SK-N-SH (cell line): ENCODE results near the gene SPACA7. TPM values are rescaled to one million over a fixed set of nuclear protein-coding genes. Genes with fewer than 3 reads are reported as not detected.

ENCODE experiments used
- CTCF ChIA-PET: fragments of 300-600, 350-600 bp; formaldehyde crosslinking; extraction: SDS; loops from one replicate; lab custom pipeline; 2021; lab: Yijun Ruan, JAX
- POLR2A ChIA-PET: fragments of 350-600 bp; sonication (Branson Sonifier 250); formaldehyde crosslinking; extraction: SDS; loops from one replicate; lab custom pipeline; 2020; ENCODE audit warnings: antibody characterized with exemption, inconsistent platforms; lab: Yijun Ruan, JAX
- DNase-seq: peaks from one replicate; pipeline ENCODE4 v3.0.0; 2012
- H2AFZ ChIP-seq: fragments of 200-600 bp; sonication (generic); 2 replicates; pipeline ENCODE4 v1.8.1; 2016; ENCODE audit warnings: antibody characterized with exemption, mild to moderate bottlenecking, low read depth
- H3F3A ChIP-seq: fragments of 200-600 bp; sonication (generic); replicated peaks from 2 replicates; pipeline ENCODE3; 2016; ENCODE audit warnings: antibody characterized with exemption, mild to moderate bottlenecking; ENCODE audit not compliant: insufficient read depth
- H3K27ac ChIP-seq, 2 experiments: fragments of 200-500 bp in 1 of 2; fragments of 200-600 bp in 1 of 2; sonication (Bioruptor generic) in 1 of 2; sonication (generic), shearing (Covaris generic) in 1 of 2; 2 replicates each; pipeline versions ENCODE4 v1.5.1 to v1.6.1; 2014 to 2016; ENCODE audit warnings: low read depth in 2 of 2, inconsistent platforms in 1 of 2, low read length in 1 of 2, mild to moderate bottlenecking in 1 of 2, mixed read lengths in 1 of 2
- H3K27me3 ChIP-seq: fragments of 200-600 bp; sonication (generic), shearing (Covaris generic); 2 replicates; pipeline ENCODE4 v1.6.1; 2016; ENCODE audit warnings: mixed run types; ENCODE audit not compliant: insufficient read depth
- H3K36me3 ChIP-seq, 2 experiments: fragments of 200-500 bp in 1 of 2; fragments of 200-600 bp in 1 of 2; sonication (Bioruptor generic) in 1 of 2; sonication (generic) in 1 of 2; replicated peaks in 1 of 2; 2 replicates each; pipeline versions ENCODE3 to v1.5.1; 2014 to 2016; ENCODE audit warnings: low read length in 1 of 2, mild to moderate bottlenecking in 1 of 2; ENCODE audit not compliant: insufficient read depth in 2 of 2, control insufficient read depth in 1 of 2
- H3K4me1 ChIP-seq, 2 experiments: fragments of 200-500 bp in 1 of 2; fragments of 200-600 bp in 1 of 2; sonication (Bioruptor generic) in 1 of 2; sonication (generic), shearing (Covaris generic) in 1 of 2; 2 replicates each; pipeline versions ENCODE4 v1.5.1 to v1.6.1; 2014 to 2016; ENCODE audit warnings: low read depth in 1 of 2, low read length in 1 of 2, mixed run types in 1 of 2; ENCODE audit not compliant: insufficient read depth in 2 of 2, control insufficient read depth in 1 of 2
- H3K4me2 ChIP-seq: fragments of 200-600 bp; sonication (generic), shearing (Covaris generic); 2 replicates; pipeline ENCODE4 v1.6.1; 2017; ENCODE audit warnings: mixed run types
- H3K4me3 ChIP-seq, 2 experiments: fragments of 200-500 bp in 1 of 2; fragments of 200-600 bp in 1 of 2; sonication (Bioruptor generic) in 1 of 2; sonication (generic), shearing (Covaris generic) in 1 of 2; 2 replicates each; pipeline versions ENCODE4 v1.5.1 to v1.8.1; 2014 to 2016; ENCODE audit warnings: low read depth in 2 of 2, inconsistent platforms in 1 of 2, low read length in 1 of 2, mild to moderate bottlenecking in 1 of 2, mixed read lengths in 1 of 2, moderate library complexity in 1 of 2
- H3K79me2 ChIP-seq: fragments of 200-600 bp; sonication (generic); 2 replicates; pipeline ENCODE4 v1.8.1; 2017; ENCODE audit warnings: mild to moderate bottlenecking; ENCODE audit not compliant: insufficient read depth
- H3K9ac ChIP-seq: fragments of 200-600 bp; sonication (generic); 2 replicates; pipeline ENCODE4 v1.6.1; 2017; ENCODE audit warnings: mixed run types
- H3K9me2 ChIP-seq: fragments of 200-600 bp; sonication (generic); 2 replicates; pipeline ENCODE4 v1.6.1; 2017; ENCODE audit warnings: mixed run types
- H3K9me3 ChIP-seq: fragments of 200-600 bp; sonication (generic); 2 replicates; pipeline ENCODE4 v1.6.1; 2017; ENCODE audit warnings: mixed run types, mild to moderate bottlenecking, moderate library complexity
- H4K20me1 ChIP-seq: fragments of 200-600 bp; sonication (generic); 2 replicates; pipeline ENCODE4 v1.6.1; 2017; ENCODE audit warnings: mild to moderate bottlenecking, mixed run types; ENCODE audit not compliant: insufficient read depth
- EZH2phosphoT487 ChIP-seq: fragments of 200-600 bp; sonication (generic); IDR thresholded peaks from 2 replicates; pipeline ENCODE4 v1.6.1; 2017; ENCODE audit warnings: low read depth, mixed run types, mild to moderate bottlenecking, antibody characterized with exemption, moderate library complexity, borderline replicate concordance
- FOSL2 ChIP-seq: IDR thresholded peaks from 2 replicates; pipeline ENCODE4 v1.4.0; 2012; ENCODE audit warnings: low read depth, mild to moderate bottlenecking, moderate library complexity, borderline replicate concordance
- JUND ChIP-seq: IDR thresholded peaks from 2 replicates; pipeline ENCODE4 v1.4.0; 2012
- NRF1 ChIP-seq: IDR thresholded peaks from 2 replicates; pipeline ENCODE4 v1.6.1; 2012; ENCODE audit warnings: low read depth, mild to moderate bottlenecking, low read length
- RCOR1 ChIP-seq: fragments of 150-350 bp; IDR thresholded peaks from 2 replicates; pipeline ENCODE4 v1.6.1; 2017; ENCODE audit warnings: antibody characterized with exemption, low read length
- RXRA ChIP-seq: IDR thresholded peaks from 2 replicates; pipeline ENCODE4 v1.4.0; 2012; ENCODE audit warnings: low read depth, mild to moderate bottlenecking, borderline replicate concordance
- SMC3 ChIP-seq: IDR thresholded peaks from 2 replicates; pipeline ENCODE4 v1.6.1; 2012; ENCODE audit warnings: low read depth, low read length, improper control_type of control experiment
- TAF1 ChIP-seq: IDR thresholded peaks from 2 replicates; pipeline ENCODE4 v1.6.1; 2012; ENCODE audit warnings: low read depth, mild to moderate bottlenecking, low read length, moderate library complexity, borderline replicate concordance
- TCF12 ChIP-seq: IDR thresholded peaks from 2 replicates; pipeline ENCODE4 v1.4.0; 2012
- TEAD4 ChIP-seq: IDR thresholded peaks from 2 replicates; pipeline ENCODE4 v1.4.0; 2012; ENCODE audit warnings: mild to moderate bottlenecking, borderline replicate concordance; ENCODE audit not compliant: insufficient read depth
- YY1 ChIP-seq: IDR thresholded peaks from 2 replicates; pipeline ENCODE4 v1.4.0; 2012; ENCODE audit warnings: low read depth, mild to moderate bottlenecking
- WGBS: methylation state at CpG from one replicate; pipeline ENCODE4 v1.1.6; 2017; ENCODE audit warnings: low lambda C conversion rate; 5-methylcytosine and 5-hydroxymethylcytosine counted together
- polyA plus RNA-seq, 3 experiments: library from polyadenylated mRNA; depleted of rRNA; stranded (reverse); fragments of >200 nt; gene quantifications; 2 replicates each; pipeline ENCODE4 v1.2.3, GENCODE V29; 2012
- TF ChIP-seq, protein P1 (sequence below): IDR thresholded peaks from 2 replicates; pipeline ENCODE4; 2012
- TF ChIP-seq, protein P2 (sequence below): IDR thresholded peaks from 2 replicates; pipeline ENCODE4 v1.4.0; 2012; ENCODE audit warnings: low read depth
- TF ChIP-seq, protein P3 (sequence below): fragments of 150-350 bp; IDR thresholded peaks from 2 replicates; pipeline ENCODE4 v1.6.1; 2017; ENCODE audit warnings: antibody characterized with exemption, low read length, low read depth, borderline replicate concordance
- TF ChIP-seq, protein P4 (sequence below): IDR thresholded peaks from 2 replicates; pipeline ENCODE4 v1.6.1; 2012; ENCODE audit warnings: mild to moderate bottlenecking, low read depth, low read length, moderate library complexity
- TF ChIP-seq, protein P5 (sequence below): IDR thresholded peaks from 2 replicates; pipeline ENCODE4 v1.4.0; 2012; ENCODE audit warnings: low read depth, borderline replicate concordance

Gene SPACA7
- polyA plus RNA-seq, 1 of the 3 experiments (the other 2 are of a cell fraction): not detected

DNA sequence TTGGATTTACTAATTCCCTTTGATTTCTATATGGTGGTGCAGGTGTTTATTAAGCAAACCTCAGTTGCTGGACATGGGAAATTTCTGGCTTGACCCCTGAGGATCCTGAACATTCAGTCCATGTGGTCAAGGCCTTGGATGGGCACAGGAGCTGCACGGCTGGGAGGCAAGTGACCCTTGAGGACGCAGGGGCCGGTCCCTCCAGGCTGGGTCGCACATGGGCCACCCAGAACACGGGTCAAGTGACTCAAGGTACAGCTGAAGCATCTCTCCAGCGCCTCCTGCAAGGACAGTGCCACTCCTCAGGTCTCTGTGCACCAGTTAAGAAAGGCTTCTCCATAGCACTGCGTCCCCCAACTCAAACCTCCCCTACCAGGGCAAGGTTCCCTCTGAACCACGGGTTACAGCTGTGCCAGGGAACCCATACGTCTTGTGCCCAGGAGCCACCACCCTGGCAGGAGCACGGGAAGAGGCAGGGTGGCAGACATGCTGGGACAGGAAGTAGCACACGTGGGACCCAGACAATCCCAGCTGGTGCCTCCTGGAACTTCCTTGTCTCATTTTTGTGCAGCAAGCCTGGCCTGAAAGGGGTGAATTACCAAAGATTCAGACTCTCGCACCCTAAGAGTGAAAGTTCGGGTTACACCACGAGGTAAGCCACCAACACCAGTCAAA lies 93.1 kb downstream of the SPACA7 start:
- H3K4me3 ChIP-seq: no peak overlapping the region
- no peak for DNase-seq
- no peak overlapping the region for H3K27ac ChIP-seq
- ChIA-PET POLR2A (no interaction called here), CTCF (interaction anchor here (0.9 to 1.3 kb wide), 2 partner anchors 25 to 409 kb away, joined by 3 to 12 read pairs; no protein-coding TSS in a partner anchor)
- H2AFZ ChIP-seq: no peak overlapping the region
- no peaks in the 10 kb centered on the region for H3K36me3 ChIP-seq
- no peaks in the 10 kb centered on the region for H3K4me1 ChIP-seq
- no peaks in the 10 kb centered on the region for H4K20me1 ChIP-seq
- no peaks in the 10 kb centered on the region for H3K27me3 ChIP-seq
- no peak overlapping the region for H3K4me2 ChIP-seq
- no peaks in the 10 kb centered on the region for H3F3A ChIP-seq
- no peaks in the 10 kb centered on the region for H3K9me3 ChIP-seq
- no peak overlapping the region for H3K9ac ChIP-seq
- H3K79me2 ChIP-seq: no peaks in the 10 kb centered on the region
- H3K9me2 ChIP-seq: no peaks in the 10 kb centered on the region
- WGBS: 42% methylated on average over 4 of the region's 14 CpGs
- TF ChIP-seq, protein P1, sequence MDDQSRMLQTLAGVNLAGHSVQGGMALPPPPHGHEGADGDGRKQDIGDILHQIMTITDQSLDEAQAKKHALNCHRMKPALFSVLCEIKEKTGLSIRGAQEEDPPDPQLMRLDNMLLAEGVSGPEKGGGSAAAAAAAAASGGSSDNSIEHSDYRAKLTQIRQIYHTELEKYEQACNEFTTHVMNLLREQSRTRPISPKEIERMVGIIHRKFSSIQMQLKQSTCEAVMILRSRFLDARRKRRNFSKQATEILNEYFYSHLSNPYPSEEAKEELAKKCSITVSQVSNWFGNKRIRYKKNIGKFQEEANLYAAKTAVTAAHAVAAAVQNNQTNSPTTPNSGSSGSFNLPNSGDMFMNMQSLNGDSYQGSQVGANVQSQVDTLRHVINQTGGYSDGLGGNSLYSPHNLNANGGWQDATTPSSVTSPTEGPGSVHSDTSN: no peak
- TF ChIP-seq TAF1: no peak
- TF ChIP-seq EZH2phosphoT487: no peak
- no peak for TF ChIP-seq TCF12
- TF ChIP-seq NRF1: no peak

DNA sequence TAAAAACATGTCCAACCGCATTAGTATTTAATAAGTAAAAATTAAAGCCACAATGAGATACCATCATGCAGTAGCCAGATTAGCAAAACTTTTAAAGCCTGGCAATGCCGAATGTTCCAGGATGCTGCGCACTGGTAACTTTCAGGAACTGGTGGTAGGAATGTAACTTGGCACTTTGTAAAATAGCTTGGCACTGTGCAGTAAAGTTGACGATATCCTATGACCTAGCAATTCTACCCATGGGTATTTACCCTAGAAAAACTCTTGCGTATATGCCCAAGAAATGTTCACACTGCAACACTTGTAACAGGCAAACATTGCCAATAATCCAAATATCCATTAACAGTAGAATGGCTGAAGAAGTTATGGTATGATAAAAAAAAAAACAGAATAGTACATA lies 97.7 kb downstream of the SPACA7 start:
- Histone ChIP-seq H2AFZ (no peak overlapping the region), H4K20me1 (no peaks in the 10 kb centered on the region), H3F3A (no peaks in the 10 kb centered on the region), H3K9ac (no peak overlapping the region), H3K4me3 (no peak overlapping the region), H3K27ac (no peak overlapping the region), H3K36me3 (no peaks in the 10 kb centered on the region), H3K9me3 (no peaks in the 10 kb centered on the region), H3K27me3 (no peaks in the 10 kb centered on the region), H3K9me2 (no peaks in the 10 kb centered on the region), H3K4me2 (no peak overlapping the region), H3K4me1 (no peaks in the 10 kb centered on the region), H3K79me2 (no peaks in the 10 kb centered on the region)
- 74% methylated on average over 5 of the region's 5 CpGs for WGBS
- DNase-seq: no peak
- ChIA-PET CTCF (interaction anchor here (1.1 kb wide), 1 partner anchor 30 kb away, joined by 7 read pairs; no protein-coding TSS in a partner anchor), POLR2A (no interaction called here)
- no peak for TF ChIP-seq YY1
- no peak for TF ChIP-seq SMC3
- TF ChIP-seq, protein P1: no peak
- TF ChIP-seq, protein P2, sequence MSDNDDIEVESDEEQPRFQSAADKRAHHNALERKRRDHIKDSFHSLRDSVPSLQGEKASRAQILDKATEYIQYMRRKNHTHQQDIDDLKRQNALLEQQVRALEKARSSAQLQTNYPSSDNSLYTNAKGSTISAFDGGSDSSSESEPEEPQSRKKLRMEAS: no peak
- TF ChIP-seq TAF1: no peak
- no peak for TF ChIP-seq RCOR1
- TF ChIP-seq, protein P3, sequence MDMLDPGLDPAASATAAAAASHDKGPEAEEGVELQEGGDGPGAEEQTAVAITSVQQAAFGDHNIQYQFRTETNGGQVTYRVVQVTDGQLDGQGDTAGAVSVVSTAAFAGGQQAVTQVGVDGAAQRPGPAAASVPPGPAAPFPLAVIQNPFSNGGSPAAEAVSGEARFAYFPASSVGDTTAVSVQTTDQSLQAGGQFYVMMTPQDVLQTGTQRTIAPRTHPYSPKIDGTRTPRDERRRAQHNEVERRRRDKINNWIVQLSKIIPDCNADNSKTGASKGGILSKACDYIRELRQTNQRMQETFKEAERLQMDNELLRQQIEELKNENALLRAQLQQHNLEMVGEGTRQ: no peak
- TF ChIP-seq, protein P4, sequence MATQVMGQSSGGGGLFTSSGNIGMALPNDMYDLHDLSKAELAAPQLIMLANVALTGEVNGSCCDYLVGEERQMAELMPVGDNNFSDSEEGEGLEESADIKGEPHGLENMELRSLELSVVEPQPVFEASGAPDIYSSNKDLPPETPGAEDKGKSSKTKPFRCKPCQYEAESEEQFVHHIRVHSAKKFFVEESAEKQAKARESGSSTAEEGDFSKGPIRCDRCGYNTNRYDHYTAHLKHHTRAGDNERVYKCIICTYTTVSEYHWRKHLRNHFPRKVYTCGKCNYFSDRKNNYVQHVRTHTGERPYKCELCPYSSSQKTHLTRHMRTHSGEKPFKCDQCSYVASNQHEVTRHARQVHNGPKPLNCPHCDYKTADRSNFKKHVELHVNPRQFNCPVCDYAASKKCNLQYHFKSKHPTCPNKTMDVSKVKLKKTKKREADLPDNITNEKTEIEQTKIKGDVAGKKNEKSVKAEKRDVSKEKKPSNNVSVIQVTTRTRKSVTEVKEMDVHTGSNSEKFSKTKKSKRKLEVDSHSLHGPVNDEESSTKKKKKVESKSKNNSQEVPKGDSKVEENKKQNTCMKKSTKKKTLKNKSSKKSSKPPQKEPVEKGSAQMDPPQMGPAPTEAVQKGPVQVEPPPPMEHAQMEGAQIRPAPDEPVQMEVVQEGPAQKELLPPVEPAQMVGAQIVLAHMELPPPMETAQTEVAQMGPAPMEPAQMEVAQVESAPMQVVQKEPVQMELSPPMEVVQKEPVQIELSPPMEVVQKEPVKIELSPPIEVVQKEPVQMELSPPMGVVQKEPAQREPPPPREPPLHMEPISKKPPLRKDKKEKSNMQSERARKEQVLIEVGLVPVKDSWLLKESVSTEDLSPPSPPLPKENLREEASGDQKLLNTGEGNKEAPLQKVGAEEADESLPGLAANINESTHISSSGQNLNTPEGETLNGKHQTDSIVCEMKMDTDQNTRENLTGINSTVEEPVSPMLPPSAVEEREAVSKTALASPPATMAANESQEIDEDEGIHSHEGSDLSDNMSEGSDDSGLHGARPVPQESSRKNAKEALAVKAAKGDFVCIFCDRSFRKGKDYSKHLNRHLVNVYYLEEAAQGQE: no peak
- TF ChIP-seq TEAD4: no peak
- no peak for TF ChIP-seq FOSL2
- no peak for TF ChIP-seq NRF1
- TF ChIP-seq, protein P5, sequence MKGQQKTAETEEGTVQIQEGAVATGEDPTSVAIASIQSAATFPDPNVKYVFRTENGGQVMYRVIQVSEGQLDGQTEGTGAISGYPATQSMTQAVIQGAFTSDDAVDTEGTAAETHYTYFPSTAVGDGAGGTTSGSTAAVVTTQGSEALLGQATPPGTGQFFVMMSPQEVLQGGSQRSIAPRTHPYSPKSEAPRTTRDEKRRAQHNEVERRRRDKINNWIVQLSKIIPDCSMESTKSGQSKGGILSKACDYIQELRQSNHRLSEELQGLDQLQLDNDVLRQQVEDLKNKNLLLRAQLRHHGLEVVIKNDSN: no peak
- no peak for TF ChIP-seq JUND
- TF ChIP-seq EZH2phosphoT487: no peak
- TF ChIP-seq RXRA: no peak
